Measurements from ENCODE around the gene ARR3.

Gene ARR3

GRCh38 chrX:70254909-70255308 lies 13.2 kb upstream of the ARR3 start:
- Histone ChIP-seq H3K4me1 (ENCODE audit: insufficient read depth, low read length) (no peaks in the 10 kb centered on the region), H2AFZ (ENCODE audit: low read depth, low read length) (no peak overlapping the region), H3K27me3 (ENCODE audit: insufficient read depth, low read length, poor library complexity) (no peaks in the 10 kb centered on the region), H3K9ac (ENCODE audit: low read depth, low read length) (no peak overlapping the region), H3K4me3 (ENCODE audit: low read depth in 1 of 2, low read length in 2 of 2) (no peak overlapping the region), H3K36me3 (ENCODE audit: insufficient read depth, low read length) (no peaks in the 10 kb centered on the region), H4K20me1 (ENCODE audit: insufficient read depth, low read length) (no peaks in the 10 kb centered on the region), H3K79me2 (ENCODE audit: insufficient read depth, low read length) (no peaks in the 10 kb centered on the region), H3K27ac (ENCODE audit: low read length) (no peak overlapping the region), H3K4me2 (ENCODE audit: insufficient read depth, low read length) (no peak overlapping the region), H3K9me3 (ENCODE audit: insufficient read depth, low read length, severe bottlenecking) (no peaks in the 10 kb centered on the region)
- no peak for TF ChIP-seq EZH2 (IDR thresholded peaks at IDR 0.05; ENCODE audit: borderline replicate concordance, low read depth, low read length, severe bottlenecking)
- no peak for TF ChIP-seq CTCF (IDR thresholded peaks at IDR 0.05; ENCODE audit: borderline replicate concordance, extremely low read depth, low read length, poor library complexity, severe bottlenecking)
- ATAC-seq (ENCODE audit: insufficient read depth, low read depth) (no peak), DNase-seq (no peak)

GRCh38 chrX:70255452-70255851 lies 12.7 kb upstream of the ARR3 start:
- H3K27me3 ChIP-seq (ENCODE audit: insufficient read depth, low read length, poor library complexity): no peaks in the 10 kb centered on the region
- H3K9me3 ChIP-seq (ENCODE audit: insufficient read depth, low read length, severe bottlenecking): no peaks in the 10 kb centered on the region
- no peak overlapping the region for H3K9ac ChIP-seq (ENCODE audit: low read depth, low read length)
- H3K36me3 ChIP-seq (ENCODE audit: insufficient read depth, low read length): no peaks in the 10 kb centered on the region
- H2AFZ ChIP-seq (ENCODE audit: low read depth, low read length): no peak overlapping the region
- DNase-seq (no peak), ATAC-seq (ENCODE audit: insufficient read depth, low read depth) (no peak)
- no peaks in the 10 kb centered on the region for H3K4me1 ChIP-seq (ENCODE audit: insufficient read depth, low read length)
- H3K27ac ChIP-seq (ENCODE audit: low read length): no peak overlapping the region
- H3K4me3 ChIP-seq (ENCODE audit: low read depth in 1 of 2, low read length in 2 of 2): no peak overlapping the region
- H3K4me2 ChIP-seq (ENCODE audit: insufficient read depth, low read length): no peak overlapping the region
- no peak for TF ChIP-seq CTCF (IDR thresholded peaks at IDR 0.05; ENCODE audit: borderline replicate concordance, extremely low read depth, low read length, poor library complexity, severe bottlenecking)
- no peak for TF ChIP-seq EZH2 (IDR thresholded peaks at IDR 0.05; ENCODE audit: borderline replicate concordance, low read depth, low read length, severe bottlenecking)
- no peaks in the 10 kb centered on the region for H4K20me1 ChIP-seq (ENCODE audit: insufficient read depth, low read length)
- H3K79me2 ChIP-seq (ENCODE audit: insufficient read depth, low read length): no peaks in the 10 kb centered on the region

GRCh38 chrX:70257423-70258288 lies 10.5 kb upstream of the ARR3 start:
- Histone ChIP-seq H3K9me3 (ENCODE audit: insufficient read depth, low read length, severe bottlenecking) (no peaks in the 10 kb centered on the region), H3K79me2 (ENCODE audit: insufficient read depth, low read length) (no peaks in the 10 kb centered on the region), H3K4me3 (ENCODE audit: low read depth in 1 of 2, low read length in 2 of 2) (no peak overlapping the region), H3K9ac (ENCODE audit: low read depth, low read length) (no peak overlapping the region), H3K27me3 (ENCODE audit: insufficient read depth, low read length, poor library complexity) (no peaks in the 10 kb centered on the region), H3K4me2 (ENCODE audit: insufficient read depth, low read length) (no peak overlapping the region), H2AFZ (ENCODE audit: low read depth, low read length) (no peak overlapping the region), H3K4me1 (ENCODE audit: insufficient read depth, low read length) (no peaks in the 10 kb centered on the region), H4K20me1 (ENCODE audit: insufficient read depth, low read length) (no peaks in the 10 kb centered on the region), H3K27ac (ENCODE audit: low read length) (no peak overlapping the region), H3K36me3 (ENCODE audit: insufficient read depth, low read length) (no peaks in the 10 kb centered on the region)
- DNase-seq (no peak), ATAC-seq (ENCODE audit: insufficient read depth, low read depth) (no peak)
- TF ChIP-seq EZH2 (IDR thresholded peaks at IDR 0.05; ENCODE audit: borderline replicate concordance, low read depth, low read length, severe bottlenecking) (no peak), CTCF (IDR thresholded peaks at IDR 0.05; ENCODE audit: borderline replicate concordance, extremely low read depth, low read length, poor library complexity, severe bottlenecking) (no peak)
